Stimulated activated CD4-positive, alpha-beta T cell treated with anti-CD3 and anti-CD28 coated beads, Interleukin-1b, Interleukin-23, amount 100 ng/mL, for 24 hours (primary cell): ENCODE data around the gene KAZN.

ENCODE experiments used
- DNase-seq, 4 experiments: peaks; one replicate each; pipeline ENCODE4 v3.0.0-alpha.2; 2020; ENCODE audit warnings: low read depth in 4 of 4, low spot score in 1 of 4

Gene KAZN

DNA sequence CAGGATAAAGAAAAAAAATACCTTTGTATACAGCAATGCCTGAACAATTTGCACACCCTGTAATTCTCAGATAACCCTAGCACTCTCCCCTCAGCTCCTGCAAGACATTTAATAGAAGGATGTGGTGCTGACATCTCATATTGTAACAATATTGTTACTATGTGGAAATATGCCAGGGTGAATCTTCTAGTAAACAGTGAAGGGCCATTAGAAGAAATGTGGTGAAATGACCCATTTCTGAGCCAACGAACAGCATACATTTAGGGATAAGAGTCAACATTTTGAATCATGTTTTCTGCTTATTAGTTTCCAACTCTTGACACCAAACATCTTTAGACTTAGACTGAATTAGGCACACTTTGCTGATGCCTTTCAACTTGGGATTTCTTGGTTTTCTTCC, 188.2 kb downstream of the KAZN start:
- no peak for DNase-seq

GRCh38 chr1:14787604-14788003, 189.1 kb downstream of the KAZN start:
- DNase-seq: no peak

GRCh38 chr1:14788080-14788479, 189.6 kb downstream of the KAZN start:
- DNase-seq: no peak

DNA sequence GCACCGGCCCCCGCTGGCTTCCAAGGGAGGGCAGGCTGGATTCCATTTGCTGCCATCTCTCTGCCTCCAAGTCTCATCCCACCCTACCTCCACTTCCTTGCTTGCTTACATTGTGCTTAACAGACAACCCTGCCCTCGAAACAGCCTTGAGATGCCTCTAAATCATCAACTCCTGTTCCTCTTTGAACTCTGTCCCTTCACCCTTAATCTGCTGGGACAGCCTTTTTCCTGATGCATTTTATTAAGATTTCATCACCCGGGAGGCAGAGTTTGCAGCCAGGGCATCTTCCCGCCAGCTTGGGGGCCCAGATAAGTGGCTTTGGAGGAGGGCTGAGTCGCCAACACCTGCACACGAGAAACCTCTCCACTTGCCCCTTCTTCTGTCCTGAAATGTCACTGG, 192.5 kb downstream of the KAZN start:
- no peak for DNase-seq

GRCh38 chr1:14791654-14792053, 193.2 kb downstream of the KAZN start:
- DNase-seq: no peak

DNA sequence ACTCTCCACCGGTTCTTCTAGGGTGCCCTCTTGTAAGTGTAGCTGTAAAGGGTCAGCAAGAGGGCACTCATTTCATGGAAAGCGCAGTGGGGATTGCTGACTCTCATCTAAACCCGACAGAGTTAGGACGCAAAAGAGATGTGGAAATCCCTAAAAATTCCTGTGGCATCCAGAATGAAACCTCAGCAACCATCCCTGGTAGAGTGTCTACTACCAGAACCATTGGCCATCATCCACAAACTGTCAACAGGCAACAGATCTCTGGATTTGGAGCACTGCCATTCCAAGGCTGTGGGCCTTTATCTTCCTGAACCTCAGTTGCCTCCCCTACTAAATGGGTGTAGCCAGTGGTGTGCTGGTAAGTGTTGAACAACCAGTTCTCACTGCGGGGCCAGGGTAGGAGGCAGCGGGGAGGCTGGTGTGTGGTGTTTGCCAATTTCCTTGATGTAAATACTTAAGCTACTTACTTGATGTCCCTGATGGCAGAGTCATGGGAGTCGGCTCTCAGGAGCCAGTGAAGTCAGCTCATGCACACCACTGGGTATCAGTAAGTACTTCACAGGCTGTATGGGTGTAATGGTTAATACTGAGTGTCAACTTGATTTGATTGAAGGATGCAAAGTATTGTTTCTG, 195.8 kb downstream of the KAZN start:
- DNase-seq: no peak

DNA sequence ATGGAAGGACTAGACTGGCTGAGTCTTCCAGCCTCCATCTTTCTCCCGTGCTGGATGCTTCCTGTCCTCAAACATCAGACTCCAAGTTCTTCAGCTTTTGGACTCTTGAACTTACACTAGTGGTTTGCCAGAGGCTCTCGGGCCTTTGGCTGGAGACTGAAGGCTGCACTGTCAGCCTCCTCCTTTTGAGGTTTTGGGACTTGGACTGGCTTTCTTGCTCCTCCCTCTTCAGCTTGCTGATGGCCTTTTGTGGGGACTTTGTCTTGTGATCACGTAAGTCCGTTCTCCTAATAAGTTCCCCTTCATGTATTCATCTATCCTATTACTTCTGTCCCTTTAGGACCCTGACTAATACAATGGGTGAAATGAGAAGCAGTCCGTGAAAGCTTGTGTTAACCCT, 196.4 kb downstream of the KAZN start:
- DNase-seq: no peak

- DNase-seq: no peak
These were observed 197.1 kb downstream of the KAZN start for GRCh38 chr1:14795589-14795988.

DNA sequence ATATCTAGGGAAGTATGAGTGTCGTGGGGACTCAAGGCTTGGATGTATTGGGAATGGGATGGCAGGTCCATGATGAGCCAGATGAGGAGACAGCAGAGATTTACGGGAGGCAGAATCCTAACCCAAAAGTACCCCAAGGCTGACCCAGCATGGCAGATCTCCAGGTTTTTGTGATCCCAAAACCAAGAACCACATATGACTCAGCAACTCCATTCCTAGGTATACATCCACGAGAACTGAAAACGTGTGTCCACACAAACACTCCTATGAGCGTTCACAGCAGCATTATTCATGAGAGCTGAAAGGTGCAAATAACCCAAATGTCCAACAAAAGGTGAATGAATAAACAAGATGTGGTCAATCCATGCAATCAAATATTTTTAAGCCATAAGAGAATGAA, 201.5 kb downstream of the KAZN start:
- DNase-seq: no peak

GRCh38 chr1:14800500-14801076, 202.1 kb downstream of the KAZN start:
- no peak for DNase-seq

GRCh38 chr1:14803002-14803789, 204.7 kb downstream of the KAZN start:
- DNase-seq: no peak

DNA sequence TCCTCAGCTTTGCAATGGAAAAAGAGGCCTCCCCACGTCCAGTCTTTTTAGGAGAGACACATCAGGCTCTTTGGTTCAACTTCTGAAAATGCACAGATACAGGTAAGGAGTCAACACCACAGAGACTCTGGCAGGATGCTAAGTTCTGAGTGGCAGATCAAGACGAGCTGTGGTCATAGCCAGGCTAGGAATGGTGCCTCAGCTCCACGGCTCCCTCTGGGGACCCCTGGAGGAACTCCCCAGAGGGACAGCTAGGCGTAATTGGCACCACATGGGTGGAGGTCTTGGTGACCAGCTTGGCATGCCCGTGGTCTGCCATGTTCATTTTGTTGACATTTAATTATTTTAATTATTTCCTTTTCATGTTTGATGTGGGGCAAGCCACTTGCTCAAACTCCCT, 206.1 kb downstream of the KAZN start:
- no peak for DNase-seq

DNA sequence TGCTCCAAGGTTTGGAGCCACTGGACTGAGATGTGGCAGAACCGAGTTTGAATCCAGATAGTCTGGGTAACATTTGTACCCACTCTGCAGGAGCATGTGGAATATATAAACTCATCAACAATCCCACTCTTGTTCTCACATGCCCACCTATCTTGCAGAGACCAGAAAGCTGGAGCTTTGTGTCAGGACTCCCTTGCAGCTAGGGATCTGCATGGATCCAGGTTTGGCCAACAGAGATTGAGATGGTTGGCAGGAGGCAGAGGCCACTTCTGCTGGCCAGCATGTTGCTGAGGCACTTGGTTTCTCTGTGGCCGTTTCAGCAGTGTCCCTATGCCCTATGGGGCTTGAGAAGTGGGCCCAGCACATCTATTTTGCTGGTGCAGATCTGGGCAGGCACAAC, 208.3 kb downstream of the KAZN start:
- DNase-seq: no peak

DNA sequence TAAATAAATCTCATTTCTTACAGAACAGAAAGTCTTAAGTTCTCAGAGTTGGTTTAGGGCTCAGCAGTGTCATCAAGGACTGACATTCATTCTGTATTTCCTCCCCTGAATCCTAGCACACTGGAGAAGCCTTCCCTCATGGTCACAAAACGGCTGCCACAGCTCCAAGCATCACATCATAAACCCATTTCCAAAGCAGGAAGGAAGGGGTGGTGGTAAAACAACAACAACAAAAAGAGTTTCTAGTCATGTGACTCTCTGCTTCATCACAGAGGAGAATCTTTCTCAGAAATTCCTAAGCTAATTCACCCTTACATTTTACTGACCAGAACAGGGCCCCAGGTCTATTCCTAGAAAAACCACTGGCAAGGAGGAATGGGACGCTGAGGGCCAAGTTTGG, 210.3 kb downstream of the KAZN start:
- no peak for DNase-seq

DNA sequence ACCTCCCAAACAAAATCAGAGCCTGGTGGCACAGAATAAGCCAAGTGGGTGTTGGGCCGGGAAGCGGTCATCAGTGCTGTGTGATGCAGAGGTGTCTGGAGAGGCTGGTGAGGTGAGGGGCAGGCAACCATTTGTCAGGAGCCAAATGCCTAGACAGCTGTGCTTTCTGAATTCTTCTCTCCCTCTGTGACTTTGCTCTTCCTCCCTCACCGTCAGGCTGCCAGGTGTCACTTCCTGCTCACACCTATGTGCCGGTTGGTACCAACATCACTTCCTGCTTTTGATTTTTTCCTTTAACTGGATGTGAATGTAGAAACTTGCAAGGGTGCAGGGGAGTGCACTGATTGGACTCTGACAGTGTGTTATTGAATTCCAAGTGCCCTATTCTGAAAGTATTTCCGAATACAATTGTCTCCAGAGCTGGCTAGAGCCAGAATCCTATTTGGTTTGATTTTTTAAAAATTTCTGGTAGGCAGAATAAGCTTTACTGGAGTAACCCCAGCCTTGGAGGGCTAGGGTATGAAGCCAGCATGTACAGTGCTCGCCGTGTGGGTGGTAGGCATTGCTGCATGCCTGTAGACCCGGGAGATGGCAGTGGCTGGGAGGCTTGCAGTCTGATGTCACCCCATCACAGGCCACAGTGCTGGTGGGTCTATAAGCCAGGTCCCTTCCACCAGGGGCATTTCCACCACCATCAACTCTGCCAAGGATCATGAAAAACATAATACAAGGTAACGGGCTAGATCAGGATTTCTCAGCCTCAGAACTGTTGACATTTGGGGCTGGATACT, 210.9 kb downstream of the KAZN start:
- DNase-seq: no peak

DNA sequence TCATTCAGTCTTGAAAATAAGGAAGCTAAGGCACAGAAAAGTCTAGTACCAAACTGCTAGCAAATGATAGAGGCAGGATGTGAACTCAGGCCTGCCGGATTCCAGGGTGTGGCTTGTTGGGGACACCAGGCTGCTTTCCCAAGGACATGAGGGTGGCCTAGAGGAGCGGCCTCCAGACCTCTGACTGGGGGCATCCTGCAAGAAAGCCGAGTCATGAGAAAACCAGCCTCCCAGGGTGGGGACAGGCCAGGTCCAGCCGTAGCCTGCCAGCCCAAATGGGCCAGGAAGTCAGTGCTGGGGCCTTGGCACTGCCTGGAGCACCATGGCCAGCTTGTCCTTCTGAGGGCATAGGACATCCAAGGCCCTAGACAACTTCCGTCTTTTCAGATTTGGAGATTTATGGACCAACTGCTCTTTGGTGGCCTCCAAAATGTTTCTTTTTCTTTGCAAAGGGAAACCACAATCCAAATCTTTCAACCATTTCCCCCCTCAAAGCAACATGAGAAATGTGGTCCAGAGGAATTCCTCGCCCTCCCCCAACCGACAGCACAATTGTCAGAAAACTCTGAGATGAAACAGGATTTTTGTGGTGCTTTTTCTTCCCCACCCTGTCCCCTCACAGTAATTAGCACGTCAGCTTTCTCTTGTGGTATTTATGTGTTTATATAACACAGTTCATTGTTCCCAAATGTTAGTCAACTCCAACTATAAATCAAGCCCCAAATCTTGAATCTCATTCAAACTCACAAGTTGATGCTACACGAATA, 212.3 kb downstream of the KAZN start:
- DNase-seq: no peak

GRCh38 chr1:14811573-14811972, 213.1 kb downstream of the KAZN start:
- DNase-seq: no peak

DNA sequence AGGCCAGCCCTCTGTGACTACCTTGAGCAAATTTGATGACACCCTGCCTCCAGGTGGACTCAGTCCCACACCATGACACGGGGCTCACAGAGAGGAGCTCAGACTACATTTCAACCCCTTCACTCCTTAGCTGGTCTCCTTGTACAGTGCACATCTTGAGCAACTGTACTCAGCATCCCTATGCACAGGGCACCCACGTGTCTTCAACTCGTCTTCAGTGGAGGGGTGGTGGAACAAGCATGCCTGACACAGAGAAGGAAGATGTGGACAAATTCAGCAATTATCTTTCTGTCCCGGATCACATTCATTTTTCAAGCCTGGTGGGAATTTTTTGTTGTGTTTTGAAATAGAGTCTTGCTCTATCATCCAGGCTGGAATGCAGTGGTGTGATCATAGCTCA, 213.7 kb downstream of the KAZN start:
- no peak for DNase-seq

- no peak for DNase-seq
These were observed 216.8 kb downstream of the KAZN start for GRCh38 chr1:14815175-14815877.
